Thymus (tissue), 11 donors: ENCODE measurements around the gene GEMIN7. TPM values are rescaled to one million over a fixed set of nuclear protein-coding genes. Genes with fewer than 3 reads are reported as not detected.
A peak's percentile ranks its signal among the peaks of the same experiment; 100 is the strongest.

Experiments used
- DNase-seq, 9 donors: peaks; one replicate each; pipeline ENCODE4 v3.0.0-alpha.2; 2013; ENCODE audit warnings: low spot score in 9 of 9, low read depth in 6 of 9, missing footprints in 1 of 9
- H3K27ac ChIP-seq, 2 donors: one replicate each; pipeline ENCODE4 v1.5.1; 2013; ENCODE audit warnings: control low read depth in 1 of 2, low read depth in 1 of 2, low read length in 1 of 2, mild to moderate bottlenecking in 1 of 2, moderate library complexity in 1 of 2
- H3K27me3 ChIP-seq, 2 donors: one replicate each; pipeline ENCODE4 v1.5.1; 2013; ENCODE audit warnings: low read length in 1 of 2; ENCODE audit not compliant: control insufficient read depth in 2 of 2, insufficient read depth in 1 of 2
- H3K36me3 ChIP-seq, 2 donors: one replicate each; pipeline ENCODE4 v1.5.1; 2013; ENCODE audit warnings: low read length in 1 of 2, mild to moderate bottlenecking in 1 of 2, moderate library complexity in 1 of 2; ENCODE audit not compliant: control insufficient read depth in 2 of 2, insufficient read depth in 2 of 2
- H3K4me1 ChIP-seq, 2 donors: one replicate each; pipeline ENCODE4 v1.5.1; 2013; ENCODE audit warnings: low read length in 2 of 2; ENCODE audit not compliant: control insufficient read depth in 2 of 2, insufficient read depth in 2 of 2
- H3K4me3 ChIP-seq, 2 donors: one replicate each; pipeline ENCODE4 v1.5.1; 2013; ENCODE audit warnings: low read length in 2 of 2, control low read depth in 1 of 2, mild to moderate bottlenecking in 1 of 2
- H3K9me3 ChIP-seq, 2 donors: one replicate each; pipeline ENCODE4 v1.5.1; 2013; ENCODE audit warnings: low read length in 1 of 2, mild to moderate bottlenecking in 1 of 2; ENCODE audit not compliant: control insufficient read depth in 2 of 2, insufficient read depth in 1 of 2
- WGBS: extraction: QIAGEN DNeasy Blood & Tissue Kit; methylation state at CpG from one replicate; pipeline ENCODE4 v1.1.7; 2013; 5-methylcytosine and 5-hydroxymethylcytosine counted together
- polyA plus RNA-seq: library from polyadenylated mRNA; stranded (reverse); fragments of 200-250 nt; gene quantifications from one replicate; pipeline ENCODE4 v1.2.3, GENCODE V29; 2013
- total RNA-seq: library from RNA; stranded (reverse); fragments of 120-200 nt; gene quantifications from one replicate; pipeline ENCODE4 v1.2.4, GENCODE V29; 2013
- donor health status: healthy.

Gene GEMIN7
- total and polyA plus RNA-seq, 2 donors = 15.2 to 32.3 TPM

DNA sequence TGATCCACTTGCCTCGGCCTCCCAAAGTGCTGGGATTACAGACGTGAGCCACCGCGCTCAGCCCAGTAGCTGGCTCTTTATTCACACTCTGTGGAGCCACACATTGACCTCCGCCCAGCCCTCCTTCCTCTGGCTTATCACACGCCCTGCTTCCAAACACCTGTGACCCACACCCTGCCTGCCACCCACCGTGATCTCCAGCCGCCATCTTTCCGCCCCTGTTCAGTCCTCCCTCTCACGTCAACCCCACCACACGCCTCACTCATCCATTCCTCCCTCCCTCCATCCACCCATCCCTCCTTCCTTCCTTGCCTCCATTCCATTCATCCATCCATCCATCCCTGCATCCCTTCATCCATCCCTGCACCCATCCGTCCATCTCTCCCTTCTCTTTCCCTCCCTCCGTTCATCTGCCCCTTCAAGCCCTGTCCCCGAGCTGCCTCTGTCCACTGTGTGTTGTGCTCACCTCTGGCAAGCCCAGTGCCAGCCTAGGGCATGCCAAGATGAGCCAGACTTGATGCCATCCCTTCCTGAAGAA lies 20.4 kb upstream of the GEMIN7 start:
- Histone ChIP-seq H3K27ac (no peak overlapping the region), H3K4me3 (no peak overlapping the region), H3K27me3 (no peaks in the 10 kb centered on the region), H3K9me3 (peaks cover 0 to 1% of the 10 kb centered on the region in 2 donors), H3K36me3 (peaks cover 90 to 93% of the 10 kb centered on the region in 2 donors), H3K4me1 (no peaks in the 10 kb centered on the region)
- WGBS = 96% methylated on average over 14 of the region's 14 CpGs
- DNase-seq = no peak

GRCh38 chr19:45059258-45059965 lies 19.6 kb upstream of the GEMIN7 start:
- H3K36me3 ChIP-seq = peaks cover 87 to 93% of the 10 kb centered on the region in 2 donors
- no peaks in the 10 kb centered on the region for H3K27me3 ChIP-seq
- no peak overlapping the region for H3K4me3 ChIP-seq
- H3K27ac ChIP-seq = no peak overlapping the region
- 74% methylated on average over 16 of the region's 16 CpGs for WGBS
- no peaks in the 10 kb centered on the region for H3K4me1 ChIP-seq
- H3K9me3 ChIP-seq = peaks cover 0 to 1% of the 10 kb centered on the region in 2 donors
- peak in 7 of 9 donors; percentile 57 to 85 (median 72) for DNase-seq

GRCh38 chr19:45061965-45062364 lies 17.1 kb upstream of the GEMIN7 start:
- 98% methylated on average over 4 of the region's 4 CpGs for WGBS
- no peak for DNase-seq
- peaks cover 80 to 92% of the 10 kb centered on the region in 2 donors for H3K36me3 ChIP-seq
- H3K27ac ChIP-seq = no peak overlapping the region
- no peaks in the 10 kb centered on the region for H3K4me1 ChIP-seq
- no peak overlapping the region for H3K4me3 ChIP-seq
- H3K27me3 ChIP-seq = no peaks in the 10 kb centered on the region
- H3K9me3 ChIP-seq = peaks cover 0 to 1% of the 10 kb centered on the region in 2 donors

- H3K4me1 ChIP-seq = no peaks in the 10 kb centered on the region
- 98% methylated on average over 85 of the region's 85 CpGs for WGBS
- DNase-seq = no peak
- H3K27me3 ChIP-seq = no peaks in the 10 kb centered on the region
- H3K27ac ChIP-seq = no peak overlapping the region
- H3K4me3 ChIP-seq = no peak overlapping the region
- peaks cover 75 to 92% of the 10 kb centered on the region in 2 donors for H3K36me3 ChIP-seq
- peaks cover 0 to 1% of the 10 kb centered on the region in 2 donors for H3K9me3 ChIP-seq
Measured at GRCh38 chr19:45063851-45064801, 14.9 kb upstream of the GEMIN7 start.

GRCh38 chr19:45066921-45067661 lies 12.0 kb upstream of the GEMIN7 start:
- Histone ChIP-seq H3K4me1 (no peaks in the 10 kb centered on the region), H3K9me3 (no peaks in the 10 kb centered on the region), H3K27ac (no peak overlapping the region), H3K27me3 (no peaks in the 10 kb centered on the region), H3K36me3 (peaks cover 68 to 93% of the 10 kb centered on the region in 2 donors), H3K4me3 (no peak overlapping the region)
- 96% methylated on average over 38 of the region's 38 CpGs for WGBS
- no peak for DNase-seq

GRCh38 chr19:45068041-45068440 lies 11.0 kb upstream of the GEMIN7 start:
- DNase-seq = no peak
- H3K4me1 ChIP-seq = no peaks in the 10 kb centered on the region
- H3K27ac ChIP-seq = no peak overlapping the region
- H3K4me3 ChIP-seq = no peak overlapping the region
- WGBS = 92% methylated on average over 10 of the region's 10 CpGs
- no peaks in the 10 kb centered on the region for H3K9me3 ChIP-seq
- H3K27me3 ChIP-seq = no peaks in the 10 kb centered on the region
- peaks cover 61 to 88% of the 10 kb centered on the region in 2 donors for H3K36me3 ChIP-seq

DNA sequence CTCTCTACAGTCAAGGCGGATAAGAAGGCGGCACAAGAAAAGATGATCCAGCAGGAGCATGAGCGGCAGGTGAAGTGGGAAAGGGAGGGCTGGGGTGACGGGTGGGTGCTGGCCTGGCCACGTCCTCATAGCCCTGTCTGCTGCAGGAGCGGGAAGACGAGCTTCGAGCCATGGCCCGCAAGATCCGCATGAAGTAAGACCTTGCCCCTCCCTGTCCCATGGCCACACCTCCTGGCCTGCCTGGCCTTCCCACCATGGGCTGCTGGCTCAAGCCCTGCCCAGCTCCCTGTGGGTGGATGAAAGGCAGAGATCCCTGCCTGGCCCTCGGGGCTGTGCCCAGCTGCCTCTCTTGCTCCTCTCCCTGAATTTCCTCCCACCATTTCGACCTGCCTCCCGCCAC lies 10.0 kb upstream of the GEMIN7 start:
- Histone ChIP-seq H3K27me3 (no peaks in the 10 kb centered on the region), H3K9me3 (no peaks in the 10 kb centered on the region), H3K4me1 (no peaks in the 10 kb centered on the region), H3K36me3 (peaks cover 51 to 78% of the 10 kb centered on the region in 2 donors), H3K4me3 (no peak overlapping the region), H3K27ac (no peak overlapping the region)
- 95% methylated on average over 13 of the region's 13 CpGs for WGBS
- DNase-seq = no peak

DNA sequence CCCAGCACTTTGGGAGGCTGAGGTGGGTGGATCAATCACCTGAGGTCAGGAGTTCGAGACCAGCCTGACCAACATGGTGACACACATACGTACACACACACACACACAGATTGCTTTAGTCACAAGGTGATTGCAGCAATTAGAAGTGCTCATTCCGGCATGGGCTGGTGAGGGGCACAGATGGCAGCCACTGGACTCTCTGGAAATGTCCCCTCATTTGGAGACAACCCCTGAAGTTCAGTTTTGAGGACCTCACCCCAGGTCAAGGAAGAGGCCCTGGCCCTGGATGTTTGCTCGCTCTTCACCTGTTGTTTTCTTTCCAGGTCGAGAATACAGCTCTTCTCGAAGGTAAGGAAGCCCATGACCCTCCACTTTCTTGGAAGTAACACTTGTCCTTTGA lies 8.8 kb upstream of the GEMIN7 start:
- Histone ChIP-seq H3K27me3 (peaks cover 4 to 9% of the 10 kb centered on the region in 2 donors), H3K27ac (no peak overlapping the region), H3K4me3 (no peak overlapping the region), H3K9me3 (no peaks in the 10 kb centered on the region), H3K4me1 (no peaks in the 10 kb centered on the region), H3K36me3 (peaks cover 46 to 68% of the 10 kb centered on the region in 2 donors)
- WGBS = 95% methylated on average over 6 of the region's 6 CpGs
- no peak for DNase-seq
